ENCODE data around the gene SUMO3. TPM values are rescaled to one million over a fixed set of nuclear protein-coding genes. Genes with fewer than 3 reads are reported as not detected.

SUMO3 gene
- total and polyA plus RNA-seq, 4 donors: 35.1 to 51.0 (median 40.6) TPM

- TF ChIP-seq NR2F2 (IDR thresholded peaks at IDR 0.05) (no peak), HNF4A (conservative IDR thresholded peaks at IDR 0.05) (no peak), RAD21 (IDR thresholded peaks at IDR 0.05) (no peak), ATF3 (IDR thresholded peaks at IDR 0.05) (no peak)
- Histone ChIP-seq H3K27me3 (ENCODE audit: control insufficient read depth in 4 of 4, insufficient read depth in 4 of 4, low read length in 3 of 4) (no peaks in the 10 kb centered on the region), H3K36me3 (ENCODE audit: control insufficient read depth in 4 of 4, insufficient read depth in 3 of 4, low read depth in 1 of 4, low read length in 3 of 4) (no peaks in the 10 kb centered on the region), H3K4me3 (ENCODE audit: low read depth in 1 of 3, low read length in 3 of 3) (no peak overlapping the region), H3K9ac (ENCODE audit: low read depth in 1 of 2, low read length in 2 of 2) (no peak overlapping the region), H3K4me1 (ENCODE audit: control insufficient read depth in 4 of 4, insufficient read depth in 4 of 4, low read length in 3 of 4) (peaks cover 4 to 11% (median 7%) of the 10 kb centered on the region in 4 donors), H3K9me3 (ENCODE audit: control insufficient read depth in 4 of 4, low read length in 3 of 4) (no peaks in the 10 kb centered on the region), H3K27ac (ENCODE audit: low read depth in 1 of 2, low read length in 2 of 2) (no peak overlapping the region)
- no peak for DNase-seq (ENCODE audit: low spot score)
- WGBS: 96% methylated on average over 8 of the region's 8 CpGs
Measured at GRCh38 chr21:44758141-44758561, 59.7 kb downstream of the SUMO3 start.

- H3K9me3 ChIP-seq (ENCODE audit: control insufficient read depth in 4 of 4, low read length in 3 of 4): no peaks in the 10 kb centered on the region
- no peaks in the 10 kb centered on the region for H3K36me3 ChIP-seq (ENCODE audit: control insufficient read depth in 4 of 4, insufficient read depth in 3 of 4, low read depth in 1 of 4, low read length in 3 of 4)
- H3K4me1 ChIP-seq (ENCODE audit: control insufficient read depth in 4 of 4, insufficient read depth in 4 of 4, low read length in 3 of 4): peaks cover 4 to 11% (median 7%) of the 10 kb centered on the region in 4 donors
- no peaks in the 10 kb centered on the region for H3K27me3 ChIP-seq (ENCODE audit: control insufficient read depth in 4 of 4, insufficient read depth in 4 of 4, low read length in 3 of 4)
- no peak overlapping the region for H3K27ac ChIP-seq (ENCODE audit: low read depth in 1 of 2, low read length in 2 of 2)
- 92% methylated on average over 6 of the region's 6 CpGs for WGBS
- H3K9ac ChIP-seq (ENCODE audit: low read depth in 1 of 2, low read length in 2 of 2): no peak overlapping the region
- no peak for TF ChIP-seq NR2F2 (IDR thresholded peaks at IDR 0.05)
- TF ChIP-seq, protein P1, sequence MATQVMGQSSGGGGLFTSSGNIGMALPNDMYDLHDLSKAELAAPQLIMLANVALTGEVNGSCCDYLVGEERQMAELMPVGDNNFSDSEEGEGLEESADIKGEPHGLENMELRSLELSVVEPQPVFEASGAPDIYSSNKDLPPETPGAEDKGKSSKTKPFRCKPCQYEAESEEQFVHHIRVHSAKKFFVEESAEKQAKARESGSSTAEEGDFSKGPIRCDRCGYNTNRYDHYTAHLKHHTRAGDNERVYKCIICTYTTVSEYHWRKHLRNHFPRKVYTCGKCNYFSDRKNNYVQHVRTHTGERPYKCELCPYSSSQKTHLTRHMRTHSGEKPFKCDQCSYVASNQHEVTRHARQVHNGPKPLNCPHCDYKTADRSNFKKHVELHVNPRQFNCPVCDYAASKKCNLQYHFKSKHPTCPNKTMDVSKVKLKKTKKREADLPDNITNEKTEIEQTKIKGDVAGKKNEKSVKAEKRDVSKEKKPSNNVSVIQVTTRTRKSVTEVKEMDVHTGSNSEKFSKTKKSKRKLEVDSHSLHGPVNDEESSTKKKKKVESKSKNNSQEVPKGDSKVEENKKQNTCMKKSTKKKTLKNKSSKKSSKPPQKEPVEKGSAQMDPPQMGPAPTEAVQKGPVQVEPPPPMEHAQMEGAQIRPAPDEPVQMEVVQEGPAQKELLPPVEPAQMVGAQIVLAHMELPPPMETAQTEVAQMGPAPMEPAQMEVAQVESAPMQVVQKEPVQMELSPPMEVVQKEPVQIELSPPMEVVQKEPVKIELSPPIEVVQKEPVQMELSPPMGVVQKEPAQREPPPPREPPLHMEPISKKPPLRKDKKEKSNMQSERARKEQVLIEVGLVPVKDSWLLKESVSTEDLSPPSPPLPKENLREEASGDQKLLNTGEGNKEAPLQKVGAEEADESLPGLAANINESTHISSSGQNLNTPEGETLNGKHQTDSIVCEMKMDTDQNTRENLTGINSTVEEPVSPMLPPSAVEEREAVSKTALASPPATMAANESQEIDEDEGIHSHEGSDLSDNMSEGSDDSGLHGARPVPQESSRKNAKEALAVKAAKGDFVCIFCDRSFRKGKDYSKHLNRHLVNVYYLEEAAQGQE (IDR thresholded peaks at IDR 0.05): no peak
- TF ChIP-seq GABPA (IDR thresholded peaks at IDR 0.05 in 1 of 2, conservative IDR thresholded peaks at IDR 0.05 in 1 of 2): no peak
- no peak for TF ChIP-seq YY1 (IDR thresholded peaks at IDR 0.05)
- TF ChIP-seq, protein P2, sequence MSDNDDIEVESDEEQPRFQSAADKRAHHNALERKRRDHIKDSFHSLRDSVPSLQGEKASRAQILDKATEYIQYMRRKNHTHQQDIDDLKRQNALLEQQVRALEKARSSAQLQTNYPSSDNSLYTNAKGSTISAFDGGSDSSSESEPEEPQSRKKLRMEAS (IDR thresholded peaks at IDR 0.05): no peak
- no peak for TF ChIP-seq FOXA1 (IDR thresholded peaks at IDR 0.05)
- H3K4me3 ChIP-seq (ENCODE audit: low read depth in 1 of 3, low read length in 3 of 3): no peak overlapping the region
- DNase-seq (ENCODE audit: low spot score): no peak
Measured at GRCh38 chr21:44757731-44758130, 60.1 kb downstream of the SUMO3 start.

DNA sequence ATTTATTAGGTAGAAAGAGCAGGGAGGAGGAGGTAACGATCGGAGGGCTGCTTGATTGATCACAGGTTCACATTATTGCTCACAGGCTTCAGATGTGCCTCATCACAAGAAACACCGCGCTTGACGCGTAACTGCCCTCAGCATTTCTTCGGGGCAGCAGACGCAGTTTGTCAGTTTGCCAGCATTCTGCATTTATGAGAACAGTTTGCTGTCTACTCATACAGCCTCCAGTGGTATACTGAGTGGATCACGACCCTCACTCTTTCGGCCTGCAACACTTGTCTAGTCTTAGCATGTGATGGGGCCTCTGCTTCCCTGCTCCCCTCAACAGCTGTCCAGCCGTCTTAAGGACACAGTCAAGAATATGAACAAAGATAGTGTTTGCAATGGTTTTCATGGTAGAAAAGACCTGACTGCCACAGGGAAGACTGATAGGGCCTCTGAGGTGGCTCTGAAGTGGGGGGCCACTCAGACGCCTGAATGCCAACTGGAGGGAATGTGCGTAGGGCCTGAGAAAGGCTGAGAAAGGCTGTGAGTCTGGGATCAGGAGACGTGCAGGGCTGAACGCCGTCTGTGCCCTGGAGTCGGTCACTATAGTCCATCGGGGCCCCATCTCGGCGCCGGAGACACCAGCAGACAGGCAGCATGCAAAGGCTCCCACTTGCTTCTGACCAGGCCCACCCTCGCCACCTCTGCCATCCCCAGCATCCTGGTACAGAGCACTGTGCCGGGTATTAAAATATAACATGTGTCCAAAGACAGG, 61.3 kb downstream of the SUMO3 start:
- H3K27me3 ChIP-seq (ENCODE audit: control insufficient read depth in 4 of 4, insufficient read depth in 4 of 4, low read length in 3 of 4): no peaks in the 10 kb centered on the region
- no peak overlapping the region for H3K27ac ChIP-seq (ENCODE audit: low read depth in 1 of 2, low read length in 2 of 2)
- no peak overlapping the region for H3K9ac ChIP-seq (ENCODE audit: low read depth in 1 of 2, low read length in 2 of 2)
- no peak for DNase-seq (ENCODE audit: low spot score)
- WGBS: 93% methylated on average over 23 of the region's 23 CpGs
- H3K36me3 ChIP-seq (ENCODE audit: control insufficient read depth in 4 of 4, insufficient read depth in 3 of 4, low read depth in 1 of 4, low read length in 3 of 4): no peaks in the 10 kb centered on the region
- peaks cover 0 to under 1% (median under 1%) of the 10 kb centered on the region in 4 donors for H3K4me1 ChIP-seq (ENCODE audit: control insufficient read depth in 4 of 4, insufficient read depth in 4 of 4, low read length in 3 of 4)
- H3K9me3 ChIP-seq (ENCODE audit: control insufficient read depth in 4 of 4, low read length in 3 of 4): no peaks in the 10 kb centered on the region
- no peak overlapping the region for H3K4me3 ChIP-seq (ENCODE audit: low read depth in 1 of 3, low read length in 3 of 3)
- TF ChIP-seq FOXA2 (IDR thresholded peaks at IDR 0.05): no peak
- TF ChIP-seq JUND (IDR thresholded peaks at IDR 0.05): no peak
- TF ChIP-seq, protein P3, sequence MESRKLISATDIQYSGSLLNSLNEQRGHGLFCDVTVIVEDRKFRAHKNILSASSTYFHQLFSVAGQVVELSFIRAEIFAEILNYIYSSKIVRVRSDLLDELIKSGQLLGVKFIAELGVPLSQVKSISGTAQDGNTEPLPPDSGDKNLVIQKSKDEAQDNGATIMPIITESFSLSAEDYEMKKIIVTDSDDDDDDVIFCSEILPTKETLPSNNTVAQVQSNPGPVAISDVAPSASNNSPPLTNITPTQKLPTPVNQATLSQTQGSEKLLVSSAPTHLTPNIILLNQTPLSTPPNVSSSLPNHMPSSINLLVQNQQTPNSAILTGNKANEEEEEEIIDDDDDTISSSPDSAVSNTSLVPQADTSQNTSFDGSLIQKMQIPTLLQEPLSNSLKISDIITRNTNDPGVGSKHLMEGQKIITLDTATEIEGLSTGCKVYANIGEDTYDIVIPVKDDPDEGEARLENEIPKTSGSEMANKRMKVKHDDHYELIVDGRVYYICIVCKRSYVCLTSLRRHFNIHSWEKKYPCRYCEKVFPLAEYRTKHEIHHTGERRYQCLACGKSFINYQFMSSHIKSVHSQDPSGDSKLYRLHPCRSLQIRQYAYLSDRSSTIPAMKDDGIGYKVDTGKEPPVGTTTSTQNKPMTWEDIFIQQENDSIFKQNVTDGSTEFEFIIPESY (IDR thresholded peaks at IDR 0.05): no peak
- no peak for TF ChIP-seq FOXA1 (IDR thresholded peaks at IDR 0.05)
- no peak for TF ChIP-seq SP1 (IDR thresholded peaks at IDR 0.05)
- TF ChIP-seq ATF3 (IDR thresholded peaks at IDR 0.05): no peak
- TF ChIP-seq HNF4G (IDR thresholded peaks at IDR 0.05): no peak
- TF ChIP-seq, protein P2 (IDR thresholded peaks at IDR 0.05): no peak
- no peak for TF ChIP-seq TAF1 (conservative IDR thresholded peaks at IDR 0.05)
- TF ChIP-seq CTCF (IDR thresholded peaks at IDR 0.05; ENCODE audit: low read depth, low read length, missing input control): no peak
- TF ChIP-seq NR2F2 (IDR thresholded peaks at IDR 0.05): no peak
